Activated naive CD4-positive, alpha-beta T cell treated with anti-CD3 and anti-CD28 coated beads, Interleukin-2, amount 50 U/mL, for 16 hours (primary cell): Measurements from ENCODE around the gene CDK18.

ENCODE experiments used
- DNase-seq: peaks from one replicate; pipeline ENCODE4 v3.0.0-alpha.2; 2020

Gene CDK18

DNA sequence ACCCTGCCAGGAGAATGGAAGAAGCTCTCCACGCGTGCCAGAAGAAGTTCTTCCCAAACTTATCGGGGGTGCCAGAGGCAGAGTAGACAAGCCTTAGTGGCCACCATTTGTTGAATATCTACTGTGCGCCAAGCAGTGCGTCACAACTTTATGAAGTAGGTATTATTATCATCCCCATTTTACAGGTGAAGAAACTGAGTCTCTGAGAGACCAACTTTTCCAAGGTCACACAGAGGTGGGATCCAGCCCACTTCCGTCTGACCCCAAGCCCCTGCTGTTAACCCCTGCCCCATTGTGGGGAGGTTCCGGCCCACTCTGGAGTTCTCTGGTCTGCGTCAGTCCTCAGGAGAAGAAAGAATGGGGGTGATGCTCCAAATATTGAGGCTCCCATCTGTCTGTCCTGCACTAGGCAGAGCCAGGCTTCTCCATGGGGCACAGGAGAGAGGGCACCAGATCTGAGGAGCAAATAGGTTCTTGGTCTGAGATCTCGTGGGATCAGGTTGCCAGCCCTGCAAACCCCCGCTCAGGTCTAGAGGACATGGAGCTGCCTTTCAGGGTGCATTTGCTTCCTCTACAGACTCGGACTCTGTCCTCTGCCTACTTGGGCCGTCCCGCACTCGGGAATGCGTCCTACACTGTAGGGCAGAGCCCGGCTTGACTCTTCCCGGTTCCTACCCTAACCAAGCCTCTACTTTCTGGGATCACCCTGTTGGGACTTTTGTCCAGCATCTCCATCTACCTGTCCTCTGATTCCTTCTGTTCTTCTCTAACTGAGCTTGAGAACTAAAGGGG lies 2.1 kb downstream of the CDK18 start:
- no peak for DNase-seq

DNA sequence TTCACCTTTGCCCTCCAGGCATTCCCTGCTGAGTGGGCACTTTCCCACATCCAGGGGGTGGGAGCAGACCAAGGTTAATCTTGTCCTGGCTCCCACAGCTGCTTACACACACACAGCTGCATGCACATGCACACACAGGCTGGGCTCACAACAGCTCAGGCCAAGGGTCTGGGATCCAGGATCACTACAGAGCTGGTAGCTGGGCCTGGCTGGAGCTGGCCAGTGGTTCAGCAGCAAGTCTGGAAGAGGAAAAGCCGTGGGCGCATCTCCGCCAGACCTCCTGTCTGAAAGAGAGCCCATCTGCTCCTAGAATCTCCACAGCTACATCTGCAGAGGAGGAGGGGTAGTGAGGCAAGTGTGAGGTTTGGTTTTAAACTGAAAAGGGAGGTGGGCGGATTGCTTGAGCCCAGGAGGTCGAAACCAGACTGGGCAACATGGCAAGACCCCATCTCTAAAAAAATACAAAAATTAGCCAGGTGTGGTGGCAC lies 3.8 kb downstream of the CDK18 start:
- no peak for DNase-seq

DNA sequence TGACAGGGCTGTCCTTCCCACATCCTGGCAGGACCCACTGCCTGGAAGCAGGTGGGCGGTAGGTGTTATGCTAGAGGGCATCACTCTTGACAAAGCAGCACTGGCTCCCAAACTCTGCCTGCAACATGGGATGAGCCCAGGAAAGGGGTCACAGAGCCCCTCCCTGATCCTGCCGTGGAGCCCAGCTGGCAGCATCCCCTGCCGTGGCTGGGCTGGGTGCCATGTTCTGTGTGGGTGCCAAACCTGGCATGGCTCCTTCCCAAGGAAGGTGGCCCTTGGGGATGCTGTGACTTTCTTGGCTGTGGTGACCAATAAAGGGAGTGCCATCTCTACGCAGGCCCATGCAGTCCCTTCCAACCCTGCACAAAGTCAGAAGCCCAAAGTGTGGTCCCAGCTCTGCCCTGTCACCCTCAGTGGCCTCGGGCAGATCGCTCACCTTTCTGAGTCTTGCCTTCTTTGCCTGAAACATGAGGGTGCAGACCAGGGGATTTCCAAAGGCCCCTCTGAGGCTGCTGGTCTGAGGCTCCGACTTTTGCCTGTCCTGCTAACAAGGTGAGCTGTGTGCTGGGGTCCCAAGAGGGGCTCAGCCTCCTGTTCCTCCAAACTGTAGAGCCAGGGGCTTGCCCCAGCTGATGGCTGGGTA lies 6.0 kb downstream of the CDK18 start:
- DNase-seq, result no peak

DNA sequence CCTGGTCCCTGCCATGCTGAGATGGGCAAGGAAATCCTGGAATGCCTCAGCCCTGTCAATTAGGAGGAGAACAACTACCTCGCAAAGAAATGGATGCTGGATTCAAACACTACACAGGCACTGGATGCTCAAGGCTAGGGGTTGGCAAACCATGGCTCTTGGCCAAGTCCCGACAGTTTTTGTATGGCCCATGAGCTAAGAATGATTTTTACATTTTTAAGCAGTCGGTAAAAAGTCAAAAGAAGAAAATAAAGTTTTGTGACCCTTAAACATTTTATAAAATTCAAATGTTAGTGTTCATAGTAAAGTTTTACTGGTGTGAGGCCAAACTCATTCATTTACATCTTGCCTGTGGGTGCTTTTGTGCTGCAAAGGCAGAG lies 6.5 kb downstream of the CDK18 start:
- no peak for DNase-seq

DNA sequence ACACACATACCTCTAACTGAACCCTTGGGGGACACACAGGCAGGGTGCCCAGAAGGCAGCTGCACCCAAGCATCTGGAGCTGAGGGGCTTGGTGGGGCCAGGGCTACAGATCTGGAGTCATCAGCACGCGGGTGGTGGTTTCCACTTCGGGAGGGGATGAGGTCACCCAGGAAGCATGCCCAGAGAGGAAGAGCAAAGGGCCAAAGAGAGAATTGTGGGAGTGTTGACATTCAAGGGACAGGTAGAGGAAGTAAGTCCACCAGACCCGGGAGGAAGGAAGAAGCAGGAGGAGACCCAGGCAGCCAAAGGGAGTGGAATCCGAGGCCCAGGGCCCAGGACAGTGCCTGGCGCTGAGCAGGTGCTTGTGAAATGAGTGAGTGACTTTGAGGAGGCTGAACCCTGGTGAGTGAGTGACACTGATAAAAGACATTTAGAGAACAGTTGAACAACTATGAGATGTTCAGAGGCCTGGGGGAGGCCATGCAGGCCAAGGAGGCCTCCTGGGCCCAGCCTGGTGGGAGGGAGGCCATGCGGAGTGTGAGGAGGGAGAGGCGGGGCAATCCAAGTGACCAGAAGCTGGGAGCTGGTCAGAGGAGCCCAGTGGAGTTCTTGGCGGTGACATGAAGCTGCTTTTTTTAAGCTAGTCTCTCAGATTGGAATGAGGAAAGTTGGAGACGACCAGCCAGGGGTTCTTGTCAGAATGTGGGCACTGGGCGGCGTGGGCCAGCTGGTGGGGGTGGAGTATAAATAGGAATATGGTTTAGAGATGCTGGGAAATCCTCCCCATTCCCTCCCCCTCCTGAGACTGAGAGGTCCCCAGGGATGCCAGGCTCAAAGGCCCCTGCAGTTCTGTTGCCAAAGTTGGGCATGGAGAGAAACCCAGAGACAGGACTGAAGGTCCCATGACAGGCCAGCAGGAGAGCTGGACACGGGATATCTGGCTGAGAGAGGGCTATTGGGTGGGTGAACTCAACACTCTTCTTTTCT lies 7.9 kb downstream of the CDK18 start:
- no peak for DNase-seq

DNA sequence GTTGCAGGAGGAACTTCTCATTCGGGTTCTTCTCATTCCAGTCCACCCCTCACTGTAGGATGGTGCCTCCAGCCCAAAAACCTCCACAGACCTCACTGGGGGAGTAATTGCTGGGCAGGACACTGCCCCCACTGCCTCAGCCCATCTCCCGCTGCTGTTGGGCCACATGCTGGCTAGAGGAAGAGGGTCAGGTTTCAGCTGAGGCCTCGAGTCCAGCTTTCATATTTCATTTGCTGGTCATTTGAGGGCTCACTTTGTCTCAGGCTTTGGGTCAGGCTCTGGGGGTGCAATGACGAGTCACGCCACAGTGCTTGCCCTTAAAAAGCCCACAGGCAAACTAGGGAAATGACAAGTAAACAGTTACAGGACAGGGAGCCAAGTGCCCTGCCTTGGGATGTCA lies 9.3 kb downstream of the CDK18 start:
- DNase-seq, result no peak

DNA sequence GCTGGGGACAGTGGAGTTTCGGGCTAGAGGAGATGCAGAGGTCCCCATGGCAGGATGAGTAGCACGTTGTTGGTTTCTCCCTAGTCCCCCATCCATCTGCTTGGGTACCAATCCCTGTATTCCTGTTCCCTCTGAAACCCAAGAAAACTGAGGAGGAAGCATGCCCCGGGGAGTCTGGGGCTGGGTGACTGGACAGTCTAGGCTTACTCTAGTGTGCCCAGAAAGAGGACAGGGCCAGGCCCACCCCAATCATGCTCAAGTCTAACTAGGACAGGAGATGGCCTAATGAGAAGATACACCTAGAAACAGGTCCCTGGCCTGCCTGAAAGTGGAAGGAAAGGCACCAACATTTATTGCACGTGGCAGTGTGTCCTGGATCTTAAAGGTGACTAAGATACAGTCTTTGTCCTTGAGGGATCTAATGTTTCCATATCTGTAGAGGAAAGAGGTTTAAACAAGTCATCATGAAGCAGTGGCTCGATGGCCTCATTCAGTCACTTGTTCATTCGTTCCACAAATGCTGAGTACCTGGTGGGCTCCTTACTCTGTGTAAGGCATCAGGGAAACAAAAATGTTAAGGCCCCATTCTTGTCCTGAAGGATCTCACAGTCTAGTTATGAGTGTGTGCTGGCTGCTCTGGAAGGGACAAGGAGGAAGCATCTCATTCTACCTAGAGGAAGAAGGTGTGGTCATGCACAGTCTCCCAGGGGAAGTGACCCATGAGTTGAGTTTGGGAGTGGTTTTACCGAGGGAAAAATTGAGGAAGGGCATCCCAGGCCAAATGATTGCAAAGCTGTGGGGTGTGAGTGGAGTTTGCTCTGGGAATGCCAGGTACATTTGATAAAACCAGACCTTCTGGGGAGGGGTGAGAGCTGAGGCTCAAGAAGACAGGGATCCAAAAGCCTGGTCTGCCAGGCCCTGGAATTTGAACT lies 10.0 kb downstream of the CDK18 start:
- DNase-seq, result no peak

- no peak for DNase-seq
Observed at GRCh38 chr1:205515781-205516253, 11.3 kb downstream of the CDK18 start.

DNA sequence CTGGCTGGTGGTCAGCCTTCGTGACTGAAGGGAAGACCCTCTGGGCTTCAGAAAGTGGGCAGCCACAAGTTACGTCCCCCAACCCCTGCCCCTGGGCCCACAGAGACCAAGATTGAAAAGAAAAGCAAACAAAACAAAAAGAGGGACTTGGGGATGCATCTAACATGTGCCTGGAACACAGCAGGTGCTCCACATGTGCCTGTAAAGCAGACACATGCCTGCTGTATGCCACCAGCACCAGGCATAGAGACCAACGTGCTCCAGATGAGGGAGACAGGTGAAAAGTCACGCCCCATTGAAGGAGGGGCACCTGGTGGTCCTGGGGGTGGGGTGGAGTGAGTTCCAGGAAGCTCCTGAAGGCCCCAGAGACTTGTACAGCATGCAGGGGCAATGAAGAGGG lies 11.9 kb downstream of the CDK18 start:
- no peak for DNase-seq

- DNase-seq, result no peak
Observed at GRCh38 chr1:205517288-205517687, 12.8 kb downstream of the CDK18 start.

GRCh38 chr1:205517763-205518162 lies 13.3 kb downstream of the CDK18 start:
- no peak for DNase-seq

GRCh38 chr1:205518661-205519540 lies 14.4 kb downstream of the CDK18 start:
- DNase-seq, result no peak

- DNase-seq, result no peak
Observed at GRCh38 chr1:205519541-205520131, 15.2 kb downstream of the CDK18 start.

GRCh38 chr1:205520709-205521108 lies 16.2 kb downstream of the CDK18 start:
- DNase-seq, result no peak

DNA sequence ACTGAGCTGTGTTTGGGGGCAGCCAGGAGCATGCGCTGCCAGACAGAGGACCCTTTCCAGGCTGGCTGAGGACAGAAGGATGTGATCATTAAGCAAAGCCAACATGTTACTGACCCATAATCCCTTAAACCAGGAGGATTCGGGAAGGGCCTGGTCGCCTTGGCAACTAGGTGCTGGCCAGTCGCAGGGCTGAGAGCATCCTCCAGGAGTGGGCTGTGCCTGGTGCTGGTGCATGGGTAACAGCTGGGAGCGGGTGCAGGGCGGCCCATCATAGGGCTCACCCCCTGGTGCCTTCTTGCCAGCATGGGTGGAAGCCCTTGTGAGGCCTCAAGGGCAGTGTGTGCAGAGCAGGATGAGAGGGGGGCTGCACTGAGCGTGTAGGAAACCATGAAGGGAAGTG lies 17.2 kb downstream of the CDK18 start:
- DNase-seq, result no peak

- no peak for DNase-seq
Observed at GRCh38 chr1:205522692-205523091, 18.2 kb downstream of the CDK18 start.

GRCh38 chr1:205523261-205523890 lies 18.9 kb downstream of the CDK18 start:
- DNase-seq, result no peak

GRCh38 chr1:205523891-205524793 lies 19.7 kb downstream of the CDK18 start:
- peak; percentile 73 for DNase-seq

DNA sequence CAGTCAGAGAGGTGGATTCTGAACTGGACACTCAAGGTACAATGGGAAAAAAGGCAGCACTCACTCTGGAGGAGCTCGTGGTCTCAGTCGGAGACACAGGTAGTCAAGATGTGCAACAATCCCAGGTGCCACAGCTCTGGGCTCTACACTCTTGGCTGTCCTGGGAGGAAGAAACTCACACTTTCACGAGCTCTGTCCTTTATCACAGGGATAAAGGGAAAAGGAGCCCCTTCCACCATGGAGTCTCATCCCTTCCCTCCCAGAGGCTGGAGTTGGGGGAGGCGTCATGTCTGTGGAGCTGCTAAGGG lies 20.3 kb downstream of the CDK18 start:
- DNase-seq, result no peak
